NCI-H146 treated with DMSO at 0.1 percent for 48 hours (cell line): Measurements from ENCODE around the gene FAM240B.

Source experiments
- DNase-seq: peaks from one replicate; lab custom pipeline; 2025; ENCODE audit not compliant: unreplicated experiment; lab: John Stamatoyannopoulos, UW

FAM240B gene

GRCh38 chr9:38720083-38720745 is at the start of gene FAM240B:
TSS of gene FAM240B (minus strand) at chr9:38720133. CDS start at chr9:38703999, 16,134 bp downstream.
- DNase-seq = no peak

GRCh38 chr9:38768351-38768761 is 48.4 kb upstream of the FAM240B start:
- no peak for DNase-seq

GRCh38 chr9:38765101-38765500 is 45.2 kb upstream of the FAM240B start:
- DNase-seq = no peak

- no peak for DNase-seq
Measured at GRCh38 chr9:38761999-38762398, 42.1 kb upstream of the FAM240B start.

GRCh38 chr9:38761339-38761738 is 41.4 kb upstream of the FAM240B start:
- DNase-seq = no peak

- no peak for DNase-seq
Measured at GRCh38 chr9:38756702-38757101, 36.8 kb upstream of the FAM240B start.

- DNase-seq = no peak
Measured at GRCh38 chr9:38747941-38748340, 28.0 kb upstream of the FAM240B start.

GRCh38 chr9:38747067-38747466 is 27.1 kb upstream of the FAM240B start:
- DNase-seq = no peak

- DNase-seq = no peak
Measured at GRCh38 chr9:38746303-38746702, 26.4 kb upstream of the FAM240B start.

- no peak for DNase-seq
Measured at GRCh38 chr9:38744484-38744883, 24.6 kb upstream of the FAM240B start.

GRCh38 chr9:38737246-38737645 is 17.3 kb upstream of the FAM240B start:
- DNase-seq = no peak

GRCh38 chr9:38734831-38735230 is 14.9 kb upstream of the FAM240B start:
- DNase-seq = no peak

GRCh38 chr9:38733503-38733902 is 13.6 kb upstream of the FAM240B start:
- DNase-seq = no peak

- no peak for DNase-seq
Measured at GRCh38 chr9:38732885-38733284, 13.0 kb upstream of the FAM240B start.

GRCh38 chr9:38727497-38728001 is 7.6 kb upstream of the FAM240B start:
- DNase-seq = peak; percentile 16

GRCh38 chr9:38724754-38725153 is 4.8 kb upstream of the FAM240B start:
- DNase-seq = no peak

- no peak for DNase-seq
Measured at GRCh38 chr9:38718148-38718547, 1.8 kb downstream of the FAM240B start.

- DNase-seq = no peak
Measured at GRCh38 chr9:38715684-38716083, 4.2 kb downstream of the FAM240B start.

- no peak for DNase-seq
Measured at GRCh38 chr9:38713426-38713825, 6.5 kb downstream of the FAM240B start.

- no peak for DNase-seq
Measured at GRCh38 chr9:38708759-38709158, 11.2 kb downstream of the FAM240B start.

- peak; percentile 93 for DNase-seq
Measured at GRCh38 chr9:38707885-38708637, 11.9 kb downstream of the FAM240B start.

- no peak for DNase-seq
Measured at GRCh38 chr9:38706493-38706892, 13.4 kb downstream of the FAM240B start.
